Astrocyte (in vitro differentiated cells and primary cell): ENCODE data around the gene KYNU.

ENCODE experiments used
- EZH2 ChIP-seq: IDR thresholded peaks from 2 replicates; pipeline ENCODE4 v1.6.1; 2012; ENCODE audit warnings: mild to moderate bottlenecking, low read length, inconsistent platforms; ENCODE audit not compliant: insufficient read depth
- TF ChIP-seq, protein P1 (sequence below): IDR thresholded peaks from 2 replicates; pipeline ENCODE4 v1.5.1; 2011; ENCODE audit warnings: low read depth, mild to moderate bottlenecking, inconsistent platforms, low read length, moderate library complexity; ENCODE audit not compliant: insufficient read depth

DNA sequence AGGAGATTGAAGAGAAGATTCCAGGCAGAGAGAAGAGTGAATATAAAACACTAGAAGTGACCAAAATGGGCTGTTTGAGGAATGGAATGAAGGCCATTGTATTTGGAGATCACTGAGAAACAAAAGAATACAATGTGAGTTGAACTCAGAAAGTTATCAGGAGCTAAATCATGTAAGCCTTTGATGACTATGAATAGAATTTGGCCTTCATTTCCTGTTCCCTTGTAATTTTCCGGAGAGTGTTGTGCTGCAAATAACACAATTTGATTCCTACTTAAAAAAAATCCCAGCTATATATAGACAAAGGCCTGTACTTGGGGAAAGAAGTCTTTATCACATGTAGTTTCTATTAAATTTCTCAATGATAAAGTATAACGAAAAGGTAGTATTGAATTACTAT is 33.7 kb upstream of the KYNU start:
- TF ChIP-seq, protein P1, sequence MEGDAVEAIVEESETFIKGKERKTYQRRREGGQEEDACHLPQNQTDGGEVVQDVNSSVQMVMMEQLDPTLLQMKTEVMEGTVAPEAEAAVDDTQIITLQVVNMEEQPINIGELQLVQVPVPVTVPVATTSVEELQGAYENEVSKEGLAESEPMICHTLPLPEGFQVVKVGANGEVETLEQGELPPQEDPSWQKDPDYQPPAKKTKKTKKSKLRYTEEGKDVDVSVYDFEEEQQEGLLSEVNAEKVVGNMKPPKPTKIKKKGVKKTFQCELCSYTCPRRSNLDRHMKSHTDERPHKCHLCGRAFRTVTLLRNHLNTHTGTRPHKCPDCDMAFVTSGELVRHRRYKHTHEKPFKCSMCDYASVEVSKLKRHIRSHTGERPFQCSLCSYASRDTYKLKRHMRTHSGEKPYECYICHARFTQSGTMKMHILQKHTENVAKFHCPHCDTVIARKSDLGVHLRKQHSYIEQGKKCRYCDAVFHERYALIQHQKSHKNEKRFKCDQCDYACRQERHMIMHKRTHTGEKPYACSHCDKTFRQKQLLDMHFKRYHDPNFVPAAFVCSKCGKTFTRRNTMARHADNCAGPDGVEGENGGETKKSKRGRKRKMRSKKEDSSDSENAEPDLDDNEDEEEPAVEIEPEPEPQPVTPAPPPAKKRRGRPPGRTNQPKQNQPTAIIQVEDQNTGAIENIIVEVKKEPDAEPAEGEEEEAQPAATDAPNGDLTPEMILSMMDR = no peak
- no peak for TF ChIP-seq EZH2
